NCI-H748 (cell line): ENCODE measurements around the gene FOXO1.

ENCODE experiments used
- DNase-seq: peaks from one replicate; lab custom pipeline; 2025; ENCODE audit not compliant: unreplicated experiment; lab: John Stamatoyannopoulos, UW

Gene FOXO1

GRCh38 chr13:40517486-40518480, 148.7 kb downstream of the FOXO1 start:
- no peak for DNase-seq

DNA sequence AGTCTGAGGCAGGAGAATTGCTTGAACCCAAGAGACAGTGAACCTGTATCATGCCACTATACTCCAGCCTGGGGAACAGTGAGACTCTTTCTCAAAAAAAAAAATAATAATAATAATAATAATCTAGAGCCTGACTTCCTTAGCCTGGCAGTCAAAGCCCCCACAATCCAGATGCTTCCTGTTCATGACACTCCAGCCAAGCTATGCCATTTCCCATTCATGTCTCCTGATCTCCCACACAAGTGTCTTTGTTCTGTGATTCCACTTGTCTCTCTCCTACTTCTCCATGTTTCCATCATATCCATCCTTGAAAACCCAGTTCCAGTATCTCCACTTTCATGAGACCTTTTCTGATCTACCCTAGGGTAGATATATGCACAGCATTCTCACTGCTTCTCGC, 150.7 kb downstream of the FOXO1 start:
- DNase-seq = no peak

DNA sequence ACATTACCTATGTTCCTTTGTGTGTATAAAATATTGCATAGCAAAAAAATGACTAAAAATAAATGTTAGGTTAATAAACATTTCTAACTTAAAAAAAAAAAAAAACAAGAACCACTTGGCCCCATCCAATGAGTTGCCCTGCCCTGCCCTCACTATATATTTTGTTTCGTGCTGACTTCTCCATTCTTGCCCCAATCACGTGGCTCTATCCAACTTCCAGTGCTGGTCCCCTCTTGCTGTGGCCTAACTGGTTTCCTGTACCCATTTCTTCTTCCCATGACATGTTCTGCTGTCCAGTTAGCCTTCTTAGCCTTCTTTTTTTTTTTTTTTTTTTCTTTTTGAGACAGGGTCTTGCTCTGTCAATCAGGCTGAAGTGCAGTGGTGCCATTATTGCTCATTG, 151.6 kb downstream of the FOXO1 start:
- no peak for DNase-seq

GRCh38 chr13:40509876-40510275, 156.6 kb downstream of the FOXO1 start:
- DNase-seq = no peak

GRCh38 chr13:40508767-40509342, 157.6 kb downstream of the FOXO1 start:
- DNase-seq = no peak

DNA sequence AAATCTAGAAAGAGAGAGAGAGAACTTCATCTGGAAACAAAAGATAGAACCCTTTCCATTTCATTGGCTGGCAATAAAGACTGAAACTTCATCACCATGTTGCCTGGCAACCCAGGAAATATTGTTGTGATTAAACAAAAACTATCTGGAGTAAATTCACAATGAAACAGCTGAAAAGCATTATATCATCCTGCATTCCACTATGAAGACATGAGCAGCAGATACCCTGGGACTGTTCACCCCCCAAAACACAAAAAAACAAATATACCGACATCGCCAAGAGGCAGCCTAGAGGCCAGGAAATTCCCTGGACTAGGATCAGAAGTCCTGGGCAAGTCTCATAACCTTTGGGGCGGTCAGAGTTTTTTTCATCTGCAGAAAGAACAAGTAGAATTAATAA, 158.3 kb downstream of the FOXO1 start:
- peak; percentile 14 for DNase-seq

DNA sequence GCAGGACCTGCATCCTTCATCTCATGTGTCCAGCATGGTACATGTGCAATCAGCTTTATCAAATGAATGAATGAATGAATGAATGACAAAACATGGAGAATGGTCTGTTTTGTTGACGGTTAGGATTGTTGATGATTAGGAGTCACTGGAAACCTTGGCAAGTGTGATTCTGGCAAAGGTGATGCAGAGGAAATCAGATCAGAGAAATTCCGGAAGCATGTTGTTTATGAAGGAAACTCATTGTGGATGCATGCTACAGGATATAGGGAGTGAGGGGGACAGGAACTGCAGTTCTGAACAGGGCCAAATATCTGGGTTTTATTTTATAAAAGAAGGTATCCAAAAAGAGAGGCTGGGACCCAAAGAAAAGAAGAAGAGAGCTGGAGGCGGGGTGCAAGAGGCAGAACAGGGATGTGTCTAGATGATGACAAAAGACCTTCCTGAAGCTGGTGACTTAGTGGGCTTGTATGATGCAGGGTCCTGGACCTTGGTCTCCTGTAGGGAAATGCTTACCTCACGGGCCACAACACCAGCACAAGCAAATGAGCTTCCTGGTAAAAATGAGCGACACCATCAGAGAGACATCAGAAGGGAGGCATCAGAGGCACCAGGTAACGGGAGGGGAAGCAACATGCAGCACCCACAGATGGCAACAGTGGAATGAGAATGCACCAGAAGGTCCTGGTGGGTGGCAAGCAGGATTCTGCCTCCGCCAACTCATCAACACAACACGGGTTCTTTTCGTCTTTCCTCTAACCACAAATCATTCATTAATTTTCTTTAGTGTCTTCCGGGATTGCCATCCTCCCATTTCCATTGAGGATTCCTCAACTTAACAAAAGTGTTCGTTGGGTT, 159.6 kb downstream of the FOXO1 start:
- DNase-seq = no peak
